ENCODE results near the gene NDST3. TPM values are rescaled to one million over a fixed set of nuclear protein-coding genes. Genes with fewer than 3 reads are reported as not detected.

NDST3 gene
- total RNA-seq: 8.2 TPM

DNA sequence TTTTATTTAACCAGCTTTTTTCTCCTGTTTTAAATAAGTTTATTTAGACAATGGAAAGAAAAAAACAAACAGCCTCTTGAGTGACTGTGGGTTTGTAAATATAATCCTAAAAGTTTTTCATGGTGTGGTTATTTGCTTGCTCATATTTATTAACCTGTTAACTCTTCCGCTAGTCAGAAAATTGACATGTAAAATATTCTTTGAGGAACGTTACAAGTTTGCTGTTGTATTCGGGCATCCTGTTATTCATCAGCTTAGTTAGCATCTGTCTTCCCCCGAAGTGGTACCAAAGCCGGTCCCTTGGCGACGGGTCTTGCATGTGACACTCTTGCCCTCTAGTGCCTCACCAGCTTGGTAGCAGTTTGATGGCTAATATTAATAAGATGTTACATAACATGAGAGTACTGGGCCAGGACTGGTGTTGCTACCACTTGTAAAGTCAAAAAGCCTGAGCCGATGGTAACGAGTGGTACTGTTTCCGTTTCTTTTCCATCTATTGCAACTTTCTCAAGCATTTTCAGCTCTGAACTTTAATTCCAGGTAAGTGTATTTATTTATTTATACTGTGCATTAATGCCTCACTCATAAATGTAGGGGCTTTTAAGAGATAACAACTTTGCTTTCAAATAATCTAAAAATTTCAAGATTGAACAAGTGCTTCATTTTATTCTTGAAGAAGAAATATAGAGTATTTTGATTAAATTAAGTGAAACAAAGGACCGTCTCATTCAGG is at the start of gene NDST3:
Gene NDST3, plus strand, starts transcription at position 434 of the 733 bp plus-strand sequence. CDS start 19,425 bp downstream, outside the sequence.

